Endothelial cell of umbilical vein (primary cell): ENCODE results near the gene FHIT. TPM values are rescaled to one million over a fixed set of nuclear protein-coding genes. Genes with fewer than 3 reads are reported as not detected.

Experiments
- BruUV-seq: library from RNA; stranded (reverse); fragments of 400-500 nt; replicated peaks from 2 replicates; lab custom pipeline; 2021; lab: Mats Ljungman, UMichigan
- CTCF ChIA-PET: fragments of 300-600, 350-600 bp; sonication (Branson Sonifier 250); formaldehyde crosslinking; loops from one replicate; lab custom pipeline; 2021; ENCODE audit warnings: antibody characterized with exemption, inconsistent platforms; lab: Charles Lee
- POLR2A ChIA-PET: fragments of 300-600, 350-600 bp; sonication (Branson Sonifier 250); formaldehyde crosslinking; loops from one replicate; lab custom pipeline; 2021; ENCODE audit warnings: antibody characterized with exemption, inconsistent platforms; lab: Charles Lee
- DNase-seq: peaks from one replicate; pipeline ENCODE4 v3.0.0-alpha.2; 2011; ENCODE audit warnings: low read depth, low spot score
- FAIRE-seq: peaks from 2 replicates; lab custom pipeline; 2011; peaks lifted over from hg19 to GRCh38; lab: Jason Lieb, UNC
- H2AFZ ChIP-seq: 2 replicates; pipeline ENCODE4 v1.6.0; 2012; ENCODE audit warnings: low read depth, low read length, control low read depth, inconsistent platforms
- H3K27ac ChIP-seq: 2 replicates; pipeline ENCODE4 v1.5.1; 2011; ENCODE audit warnings: low read depth, mild to moderate bottlenecking, control low read depth, low read length, moderate library complexity; ENCODE audit not compliant: insufficient read depth
- H3K27me3 ChIP-seq, 2 experiments: 2 replicates each; pipeline versions ENCODE4 v1.6.0 to v1.6.1; 2011; ENCODE audit warnings: low read length in 2 of 2, mixed read lengths in 1 of 2; ENCODE audit not compliant: control insufficient read depth in 2 of 2, insufficient read depth in 2 of 2
- H3K36me3 ChIP-seq, 2 experiments: 2 replicates in 1 of 2; 3 replicates in 1 of 2; pipeline ENCODE4 v1.5.1; 2011; ENCODE audit warnings: low read length in 2 of 2, mild to moderate bottlenecking in 1 of 2, moderate library complexity in 1 of 2; ENCODE audit not compliant: control insufficient read depth in 2 of 2, insufficient read depth in 2 of 2; ENCODE audit errors: extremely low read depth in 1 of 2
- H3K4me1 ChIP-seq: 3 replicates; pipeline ENCODE4 v1.5.1; 2011; ENCODE audit warnings: mild to moderate bottlenecking, low read length; ENCODE audit not compliant: control insufficient read depth, insufficient read depth; ENCODE audit errors: extremely low read depth
- H3K4me2 ChIP-seq: 2 replicates; pipeline ENCODE4 v1.6.1; 2011; ENCODE audit warnings: low read length, control low read depth, mixed read lengths; ENCODE audit not compliant: insufficient read depth
- H3K4me3 ChIP-seq, 3 experiments: fragments of 200-600 bp in 1 of 3; sonication (generic), shearing (Covaris generic) in 1 of 3; replicated peaks in 1 of 3; 2 replicates each; pipeline ENCODE4 v1.5.1; 2011 to 2016; ENCODE audit warnings: control low read depth in 3 of 3, low read length in 3 of 3, mild to moderate bottlenecking in 2 of 3, inconsistent platforms in 1 of 3, low read depth in 1 of 3, moderate library complexity in 1 of 3; ENCODE audit not compliant: insufficient read depth in 1 of 3
- H3K79me2 ChIP-seq: 2 replicates; pipeline ENCODE4 v1.6.0; 2012; ENCODE audit warnings: low read length, inconsistent platforms; ENCODE audit not compliant: control insufficient read depth, insufficient read depth
- H3K9ac ChIP-seq: replicated peaks from 2 replicates; pipeline ENCODE3; 2011; ENCODE audit warnings: low read length, control low read depth; ENCODE audit not compliant: insufficient read depth; ENCODE audit errors: extremely low read depth
- H3K9me1 ChIP-seq: replicated peaks from 3 replicates; pipeline ENCODE4 v1.6.0; 2011; ENCODE audit warnings: mild to moderate bottlenecking, low read length; ENCODE audit not compliant: control insufficient read depth, insufficient read depth; ENCODE audit errors: extremely low read depth
- H3K9me3 ChIP-seq: replicated peaks from 2 replicates; pipeline ENCODE4 v1.5.1; 2012; ENCODE audit warnings: low read length, inconsistent platforms; ENCODE audit not compliant: control insufficient read depth, insufficient read depth
- H4K20me1 ChIP-seq: replicated peaks from 2 replicates; pipeline ENCODE3; 2011; ENCODE audit warnings: mild to moderate bottlenecking, low read length; ENCODE audit not compliant: control insufficient read depth, insufficient read depth; ENCODE audit errors: extremely low read depth
- CTCF ChIP-seq, 2 donors: IDR thresholded peaks; 1 replicate in 1 of 2; 2 replicates in 1 of 2; pipeline ENCODE4 v1.5.1; 2011; ENCODE audit warnings: low read length in 2 of 2, mild to moderate bottlenecking in 2 of 2, moderate library complexity in 2 of 2, control low read depth in 1 of 2, inconsistent platforms in 1 of 2, low read depth in 1 of 2; ENCODE audit not compliant: insufficient read depth in 1 of 2; ENCODE audit errors: extremely low read depth in 1 of 2
- EZH2 ChIP-seq: IDR thresholded peaks from 2 replicates; pipeline ENCODE4 v1.6.1; 2012; ENCODE audit warnings: borderline replicate concordance, low read depth, mild to moderate bottlenecking, moderate library complexity, low read length, inconsistent platforms; ENCODE audit not compliant: severe bottlenecking
- FOS ChIP-seq: IDR thresholded peaks from 2 replicates; pipeline ENCODE4 v1.6.1; 2011; ENCODE audit warnings: mild to moderate bottlenecking, low read length, moderate library complexity, borderline replicate concordance; ENCODE audit not compliant: insufficient read depth
- GATA2 ChIP-seq: IDR thresholded peaks from 2 replicates; pipeline ENCODE4 v1.7.0; 2011; ENCODE audit warnings: low read depth, mild to moderate bottlenecking, moderate library complexity, mixed read lengths, low read length; ENCODE audit not compliant: insufficient read length, insufficient read depth
- JUN ChIP-seq: IDR thresholded peaks from 2 replicates; pipeline ENCODE4 v1.6.1; 2011; ENCODE audit warnings: borderline replicate concordance, low read depth; ENCODE audit not compliant: insufficient read length, insufficient read depth
- MAX ChIP-seq: IDR thresholded peaks from 2 replicates; pipeline ENCODE4 v1.6.1; 2011; ENCODE audit not compliant: insufficient read depth, insufficient read length
- MYC ChIP-seq: IDR thresholded peaks from one replicate; pipeline ENCODE4 v1.6.1; 2011; ENCODE audit warnings: mild to moderate bottlenecking, low read depth, low read length
- POLR2A ChIP-seq: IDR thresholded peaks from 2 replicates; pipeline ENCODE4 v1.6.1; 2012; ENCODE audit warnings: low read depth, mild to moderate bottlenecking, control low read depth, low read length
- POLR2AphosphoS5 ChIP-seq: IDR thresholded peaks from 2 replicates; pipeline ENCODE4 v1.6.1; 2012; ENCODE audit warnings: low read depth, mild to moderate bottlenecking, control low read depth, low read length, moderate library complexity; ENCODE audit not compliant: insufficient read depth
- dilution Hi-C: fragments of 300-500 bp; cut with MboI; formaldehyde crosslinking; loops from one replicate; pipeline ENCODE4 v1.15.0; 2019; ENCODE audit warnings: low sequenced_read_pairs; ENCODE audit not compliant: extremely low pct_ligation_motif_present
- intact Hi-C: fragments of 100-400 bp; cut with micrococcal nuclease; formaldehyde crosslinking; loops from one replicate; pipeline ENCODE4 v1.10.0; 2022
- polyA plus RNA-seq, 4 experiments: library from polyadenylated mRNA; depleted of rRNA in 3 of 4; stranded (reverse) in 3 of 4; unstranded in 1 of 4; fragments of >200 nt; gene quantifications; 2 replicates each; pipeline versions ENCODE4 v1.2.1 to v1.2.3, GENCODE V29; 2011 to 2012; ENCODE audit warnings: missing spikeins in 1 of 4
- total RNA-seq: library from RNA; stranded (reverse); gene quantifications from 2 replicates; pipeline ENCODE4 v1.2.3, GENCODE V29; 2021

Gene FHIT
- total and polyA plus RNA-seq, 2 donors (not counting 3 experiments of a cell fraction or from before 2014, with no cell fraction given) = 0.47 to 2.2 TPM

- Histone ChIP-seq H3K9ac (no peak overlapping the region), H3K9me1 (no peaks in the 10 kb centered on the region), H3K79me2 (no peaks in the 10 kb centered on the region), H3K4me1 (no peaks in the 10 kb centered on the region), H4K20me1 (no peaks in the 10 kb centered on the region), H3K4me2 (no peak overlapping the region), H3K36me3 (no peaks in the 10 kb centered on the region), H2AFZ (no peak overlapping the region), H3K4me3 (no peak overlapping the region), H3K27me3 (no peaks in the 10 kb centered on the region), H3K27ac (no peak overlapping the region), H3K9me3 (no peaks in the 10 kb centered on the region)
- DNase-seq = no peak
- intact Hi-C loops (no loop called here), dilution Hi-C loops (no loop called here)
- ChIA-PET CTCF (no interaction called here), POLR2A (no interaction called here)
- TF ChIP-seq JUN = no peak
- FAIRE-seq = no peak
- no TSS peak for BruUV-seq
Measured at GRCh38 chr3:60759439-60759838, 491.8 kb downstream of the FHIT start.

- no peak overlapping the region for H3K9ac ChIP-seq
- H3K4me1 ChIP-seq = no peaks in the 10 kb centered on the region
- ChIA-PET POLR2A (no interaction called here), CTCF (no interaction called here)
- H3K9me3 ChIP-seq = no peaks in the 10 kb centered on the region
- no peak overlapping the region for H3K4me3 ChIP-seq
- no peaks in the 10 kb centered on the region for H3K36me3 ChIP-seq
- DNase-seq (no peak), FAIRE-seq (no peak)
- H3K79me2 ChIP-seq = no peaks in the 10 kb centered on the region
- no peak overlapping the region for H2AFZ ChIP-seq
- no peak overlapping the region for H3K4me2 ChIP-seq
- no peaks in the 10 kb centered on the region for H3K9me1 ChIP-seq
- H3K27me3 ChIP-seq = no peaks in the 10 kb centered on the region
- TF ChIP-seq GATA2 (no peak), FOS (no peak), POLR2AphosphoS5 (no peak), MAX (no peak), JUN (no peak), POLR2A (no peak), CTCF (IDR thresholded peaks at IDR 0.05; ENCODE audit: extremely low read depth in 1 of 2, insufficient read depth in 1 of 2, low read depth in 1 of 2, low read length in 2 of 2) (no peak), MYC (no peak), EZH2 (no peak)
- dilution Hi-C loops = no loop called here
- no peaks in the 10 kb centered on the region for H4K20me1 ChIP-seq
- no TSS peak for BruUV-seq
- no peak overlapping the region for H3K27ac ChIP-seq
- intact Hi-C loops = no loop called here
Measured at GRCh38 chr3:60758831-60759230, 492.4 kb downstream of the FHIT start.
